Esophagus muscularis mucosa (tissue), 4 donors: ENCODE data around the gene PCA3. TPM values are rescaled to one million over a fixed set of nuclear protein-coding genes. Genes with fewer than 3 reads are reported as not detected.

Experiments used
- DNase-seq: peaks from one replicate; pipeline ENCODE4 v3.0.0-alpha.2; 2017; ENCODE audit errors: extremely low spot score
- H3K27ac ChIP-seq, 4 donors: fragments of 200-600 bp; sonication (generic); replicated peaks in 1 of 4; 1 replicate in 3 of 4; 2 replicates in 1 of 4; pipeline ENCODE4 v1.5.1; 2016 to 2019; ENCODE audit warnings: mild to moderate bottlenecking in 1 of 4
- H3K27me3 ChIP-seq, 4 donors: fragments of 200-600 bp; sonication (generic); one replicate each; pipeline versions ENCODE4 v1.5.1 to v1.6.0; 2016 to 2019
- H3K36me3 ChIP-seq, 4 donors: fragments of 200-600 bp; sonication (generic); one replicate each; pipeline ENCODE4 v1.5.1; 2016 to 2019
- H3K4me1 ChIP-seq, 4 donors: fragments of 200-600 bp; sonication (generic); one replicate each; pipeline ENCODE4 v1.5.1; 2016 to 2019
- H3K4me3 ChIP-seq, 4 donors: fragments of 200-600 bp; sonication (generic); 1 replicate in 2 of 4; 2 replicates in 2 of 4; pipeline ENCODE4 v1.5.1; 2016 to 2019; ENCODE audit warnings: mild to moderate bottlenecking in 4 of 4, moderate library complexity in 1 of 4
- H3K9me3 ChIP-seq, 4 donors: fragments of 200-600 bp; sonication (generic); 1 replicate in 3 of 4; 2 replicates in 1 of 4; pipeline ENCODE4 v1.5.1; 2016 to 2019
- CTCF ChIP-seq, 3 experiments: fragments of 200-600 bp in 2 of 3; fragments of 450-650 bp in 1 of 3; sonication (generic) in 2 of 3; IDR thresholded peaks; one replicate each; pipeline ENCODE4 v1.5.1; 2017 to 2019; ENCODE audit warnings: antibody characterized with exemption in 3 of 3, mild to moderate bottlenecking in 2 of 3, moderate library complexity in 1 of 3
- EP300 ChIP-seq: sonication (generic); formaldehyde crosslinking; IDR thresholded peaks from one replicate; pipeline ENCODE4 v1.6.1; 2017; ENCODE audit warnings: antibody characterized with exemption
- POLR2A ChIP-seq: fragments of 450-650 bp; IDR thresholded peaks from one replicate; pipeline ENCODE4 v1.6.1; 2017; ENCODE audit warnings: antibody characterized with exemption, moderate library complexity, mild to moderate bottlenecking, low read depth
- POLR2AphosphoS5 ChIP-seq, 2 donors: sonication (generic); formaldehyde crosslinking; IDR thresholded peaks; one replicate each; pipeline ENCODE4 v1.6.1; 2017; ENCODE audit warnings: antibody characterized with exemption in 2 of 2
- WGBS: methylation state at CpG from one replicate; pipeline ENCODE4 v1.1.5; 2018; 5-methylcytosine and 5-hydroxymethylcytosine counted together
- intact Hi-C: fragments of 100-400 bp; cut with DNase I; formaldehyde crosslinking; loops from one replicate; pipeline ENCODE4 v1.15.1; 2023
- total RNA-seq, 4 donors: library from RNA; depleted of rRNA; stranded (reverse); fragments of >200 nt; gene quantifications; one replicate each; pipeline versions ENCODE4 v1.1.0 to v1.2.1, GENCODE V29; 2016

PCA3 gene
- total RNA-seq, 4 donors from 2014 or later: under 0.01 to 1.0 (median 0.65) TPM; not detected in 1

- H3K27me3 ChIP-seq: no peaks in the 10 kb centered on the region
- H3K27ac ChIP-seq: no peak overlapping the region
- TF ChIP-seq CTCF (IDR thresholded peaks at IDR 0.05) (no peak), POLR2A (no peak), POLR2AphosphoS5 (IDR thresholded peaks at IDR 0.05) (no peak), EP300 (no peak)
- peak; percentile 90 for DNase-seq
- intact Hi-C loops: no loop called here
- 89% methylated on average over 11 of the region's 11 CpGs for WGBS
- H3K4me1 ChIP-seq: peaks cover 0 to 33% (median 17%) of the 10 kb centered on the region in 4 donors
- H3K36me3 ChIP-seq: peaks cover 0 to 26% (median 0%) of the 10 kb centered on the region in 4 donors
- no peaks in the 10 kb centered on the region for H3K9me3 ChIP-seq
- H3K4me3 ChIP-seq: no peak overlapping the region
Measured at GRCh38 chr9:76787677-76788076, 23.4 kb downstream of the PCA3 start.

GRCh38 chr9:76789840-76790239, 25.6 kb downstream of the PCA3 start:
- intact Hi-C loops: loop anchor here (10.0 kb wide), 1 partner anchor 355 kb away; no protein-coding TSS in a partner anchor
- TF ChIP-seq POLR2A (no peak), EP300 (no peak), POLR2AphosphoS5 (IDR thresholded peaks at IDR 0.05) (no peak), CTCF (IDR thresholded peaks at IDR 0.05) (no peak)
- Histone ChIP-seq H3K27ac (no peak overlapping the region), H3K36me3 (peaks cover 0 to 17% (median 0%) of the 10 kb centered on the region in 4 donors), H3K4me1 (peaks cover 0 to 33% (median 16%) of the 10 kb centered on the region in 4 donors), H3K27me3 (no peaks in the 10 kb centered on the region), H3K9me3 (no peaks in the 10 kb centered on the region), H3K4me3 (no peak overlapping the region)
- no peak for DNase-seq
- 100% methylated on average over 1 of the region's 1 CpG for WGBS

GRCh38 chr9:76793784-76794431, 29.7 kb downstream of the PCA3 start:
- intact Hi-C loops: loop anchor here (10.0 kb wide), 1 partner anchor 351 kb away; no protein-coding TSS in a partner anchor
- H3K4me1 ChIP-seq: peaks cover 0 to 10% (median 7%) of the 10 kb centered on the region in 4 donors
- WGBS: 94% methylated on average over 15 of the region's 15 CpGs
- H3K27me3 ChIP-seq: no peaks in the 10 kb centered on the region
- no peak for DNase-seq
- no peak overlapping the region for H3K4me3 ChIP-seq
- peaks cover 0 to 16% (median 0%) of the 10 kb centered on the region in 4 donors for H3K36me3 ChIP-seq
- no peak overlapping the region for H3K27ac ChIP-seq
- no peaks in the 10 kb centered on the region for H3K9me3 ChIP-seq
- TF ChIP-seq EP300 (no peak), POLR2A (no peak), CTCF (IDR thresholded peaks at IDR 0.05) (no peak), POLR2AphosphoS5 (IDR thresholded peaks at IDR 0.05) (no peak)

- H3K4me1 ChIP-seq: peaks cover 0 to 7% (median 2%) of the 10 kb centered on the region in 4 donors
- no peaks in the 10 kb centered on the region for H3K9me3 ChIP-seq
- TF ChIP-seq POLR2A (no peak), EP300 (no peak), POLR2AphosphoS5 (IDR thresholded peaks at IDR 0.05) (no peak), CTCF (IDR thresholded peaks at IDR 0.05) (no peak)
- H3K27ac ChIP-seq: no peak overlapping the region
- H3K4me3 ChIP-seq: no peak overlapping the region
- H3K36me3 ChIP-seq: peaks cover 0 to 15% (median 0%) of the 10 kb centered on the region in 4 donors
- intact Hi-C loops: loop anchor here (10.0 kb wide), 1 partner anchor 349 kb away; no protein-coding TSS in a partner anchor
- H3K27me3 ChIP-seq: no peaks in the 10 kb centered on the region
- DNase-seq: no peak
- 87% methylated on average over 5 of the region's 5 CpGs for WGBS
Measured at GRCh38 chr9:76796296-76796695, 32.1 kb downstream of the PCA3 start.
